Activated naive CD8-positive, alpha-beta T cell treated with anti-CD3 and anti-CD28 coated beads for 36 hours (primary cell): ENCODE results near the gene BTBD2. TPM values are rescaled to one million over a fixed set of nuclear protein-coding genes. Genes with fewer than 3 reads are reported as not detected.

ENCODE experiments used
- DNase-seq: peaks from one replicate; pipeline ENCODE4 v3.0.0; 2021
- H3K27ac Mint-ChIP-seq: one replicate; pipeline ENCODE4 v1.8.0; 2022; ENCODE audit warnings: mild to moderate bottlenecking, moderate library complexity, mixed read lengths
- H3K27me3 Mint-ChIP-seq: one replicate; pipeline ENCODE4 v1.8.0; 2022; ENCODE audit warnings: mild to moderate bottlenecking, mixed read lengths
- H3K36me3 Mint-ChIP-seq: one replicate; pipeline ENCODE4 v1.8.0; 2021; ENCODE audit warnings: mild to moderate bottlenecking, mixed read lengths
- H3K4me1 Mint-ChIP-seq: one replicate; pipeline ENCODE4 v1.8.0; 2021; ENCODE audit warnings: mixed read lengths
- H3K4me3 Mint-ChIP-seq: one replicate; pipeline ENCODE4 v1.8.0; 2022; ENCODE audit warnings: mild to moderate bottlenecking, moderate library complexity, mixed read lengths
- H3K9me3 Mint-ChIP-seq: one replicate; pipeline ENCODE4 v1.8.0; 2022; ENCODE audit warnings: mixed read lengths
- total RNA-seq, 2 experiments: library from RNA; stranded (reverse); gene quantifications; one replicate each; pipeline ENCODE4 v1.2.3, GENCODE V29; 2021

Gene BTBD2
- total RNA-seq, 2 experiments from 2014 or later, result 22.1 to 26.2 TPM

GRCh38 chr19:2055931-2056836 is 40.7 kb upstream of the BTBD2 start:
- H3K27ac Mint-ChIP-seq, result peak overlapping the region; percentile 85
- peak overlapping the region; percentile 68 for H3K4me3 Mint-ChIP-seq
- no peak for DNase-seq
- H3K27me3 Mint-ChIP-seq, result no peaks in the 10 kb centered on the region
- no peaks in the 10 kb centered on the region for H3K36me3 Mint-ChIP-seq
- peaks cover 49% of the 10 kb centered on the region for H3K4me1 Mint-ChIP-seq
- no peaks in the 10 kb centered on the region for H3K9me3 Mint-ChIP-seq

GRCh38 chr19:2054763-2055162 is 39.2 kb upstream of the BTBD2 start:
- H3K4me3 Mint-ChIP-seq, result peak overlapping the region; percentile 23
- peaks cover 4% of the 10 kb centered on the region for H3K36me3 Mint-ChIP-seq
- H3K9me3 Mint-ChIP-seq, result no peaks in the 10 kb centered on the region
- peaks cover 43% of the 10 kb centered on the region for H3K4me1 Mint-ChIP-seq
- H3K27me3 Mint-ChIP-seq, result no peaks in the 10 kb centered on the region
- peak overlapping the region; percentile 82 for H3K27ac Mint-ChIP-seq
- DNase-seq, result no peak

DNA sequence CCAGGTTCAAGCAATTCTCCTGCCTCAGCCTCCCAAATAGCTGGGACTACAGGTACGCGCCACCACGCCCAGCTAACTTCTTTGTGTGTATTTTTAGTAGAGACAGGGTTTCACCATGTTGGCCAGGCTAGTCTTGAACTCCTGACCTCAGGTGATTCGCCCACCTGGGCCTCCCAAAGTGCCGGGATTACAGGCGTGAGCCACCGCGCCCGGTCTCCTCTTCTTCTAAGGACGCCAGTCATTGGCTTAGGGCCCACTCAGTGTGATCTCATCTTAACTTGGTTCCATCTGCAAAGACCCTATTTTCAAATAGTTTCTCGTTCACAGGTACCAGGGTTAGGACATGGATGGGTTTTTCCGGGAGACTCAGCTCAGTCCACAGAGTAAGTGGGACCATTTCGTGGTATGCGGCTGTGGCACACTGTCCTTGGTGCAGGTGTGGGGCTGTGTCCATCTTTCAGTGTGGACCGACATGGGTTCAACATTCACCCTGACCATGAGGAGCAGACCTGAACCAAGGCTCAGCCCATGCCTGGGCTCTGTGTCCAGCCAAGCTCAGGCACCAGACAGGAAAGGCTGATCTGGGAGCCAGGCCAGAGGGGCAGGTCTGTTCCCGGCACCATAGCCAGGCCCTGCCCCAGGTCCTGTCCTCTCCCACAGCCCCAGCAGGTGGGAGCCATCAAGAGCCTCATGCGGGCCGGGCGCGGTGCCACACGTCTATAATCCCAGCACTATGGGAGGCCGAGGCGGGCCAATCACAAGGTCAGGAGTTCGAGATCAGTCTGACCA is 38.3 kb upstream of the BTBD2 start:
- Mint-ChIP-seq H3K27ac (peak overlapping the region; percentile 93), H3K9me3 (no peaks in the 10 kb centered on the region), H3K4me1 (peaks cover 46% of the 10 kb centered on the region), H3K27me3 (no peaks in the 10 kb centered on the region), H3K36me3 (peaks cover 6% of the 10 kb centered on the region), H3K4me3 (no peak overlapping the region)
- no peak for DNase-seq

GRCh38 chr19:2051773-2052704 is 36.5 kb upstream of the BTBD2 start:
- Mint-ChIP-seq H3K9me3 (no peaks in the 10 kb centered on the region), H3K4me1 (peaks cover 47% of the 10 kb centered on the region), H3K36me3 (peaks cover 6% of the 10 kb centered on the region), H3K27me3 (no peaks in the 10 kb centered on the region), H3K27ac (peak overlapping the region; percentile 93), H3K4me3 (peak overlapping the region; percentile 79)
- DNase-seq, result peak; percentile 63

- H3K36me3 Mint-ChIP-seq, result peaks cover 6% of the 10 kb centered on the region
- peak; percentile 95 for DNase-seq
- H3K27ac Mint-ChIP-seq, result peak within 1 kb of the TSS; percentile 93
- H3K4me3 Mint-ChIP-seq, result peak within 1 kb of the TSS; percentile 89
- H3K27me3 Mint-ChIP-seq, result no peaks in the 10 kb centered on the region
- peaks cover 43% of the 10 kb centered on the region for H3K4me1 Mint-ChIP-seq
- H3K9me3 Mint-ChIP-seq, result no peaks in the 10 kb centered on the region
Observed at GRCh38 chr19:2050991-2051772, 35.7 kb upstream of the BTBD2 start, which contains the start of gene MKNK2. Gene MKNK2, minus strand, starts transcription at chr19:2051244. Its CDS starts 393 bp downstream, at chr19:2050851.

DNA sequence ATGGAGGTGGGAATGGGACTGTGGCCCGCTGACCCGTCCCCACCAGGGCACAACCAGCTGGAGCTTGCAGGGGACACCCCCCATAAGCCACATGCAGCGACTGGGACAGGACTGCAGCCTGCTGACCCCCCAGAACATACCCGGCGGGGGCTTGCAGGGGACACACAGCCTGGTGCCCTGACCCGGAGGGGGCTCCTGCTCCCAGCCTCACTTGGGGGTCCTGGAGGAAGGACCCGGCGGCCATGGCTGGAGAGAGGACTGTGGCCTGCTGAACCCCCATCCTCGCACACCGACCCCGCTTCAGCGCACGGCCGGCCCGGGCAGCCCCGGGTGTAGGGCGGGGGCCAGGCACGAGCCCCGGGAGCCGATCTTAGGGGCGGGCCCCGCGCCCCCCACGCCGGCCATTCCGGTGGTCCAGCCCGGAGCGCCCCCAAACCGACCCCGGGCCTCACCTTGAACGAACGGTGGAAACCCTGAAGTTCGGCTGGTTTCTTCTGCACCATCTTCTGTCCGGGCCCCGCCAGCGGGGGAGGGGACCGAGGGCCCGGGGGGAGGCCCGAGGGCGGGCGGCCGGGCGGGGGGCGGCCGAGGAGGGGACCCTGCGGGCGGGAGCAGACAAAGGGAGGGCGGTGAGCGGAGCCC is 35.0 kb upstream of the BTBD2 start:
- no peak for DNase-seq
- peaks cover 39% of the 10 kb centered on the region for H3K4me1 Mint-ChIP-seq
- no peaks in the 10 kb centered on the region for H3K9me3 Mint-ChIP-seq
- no peaks in the 10 kb centered on the region for H3K27me3 Mint-ChIP-seq
- H3K4me3 Mint-ChIP-seq, result peak overlapping the region; percentile 89
- peak overlapping the region; percentile 69 for H3K27ac Mint-ChIP-seq
- H3K36me3 Mint-ChIP-seq, result peaks cover 6% of the 10 kb centered on the region

DNA sequence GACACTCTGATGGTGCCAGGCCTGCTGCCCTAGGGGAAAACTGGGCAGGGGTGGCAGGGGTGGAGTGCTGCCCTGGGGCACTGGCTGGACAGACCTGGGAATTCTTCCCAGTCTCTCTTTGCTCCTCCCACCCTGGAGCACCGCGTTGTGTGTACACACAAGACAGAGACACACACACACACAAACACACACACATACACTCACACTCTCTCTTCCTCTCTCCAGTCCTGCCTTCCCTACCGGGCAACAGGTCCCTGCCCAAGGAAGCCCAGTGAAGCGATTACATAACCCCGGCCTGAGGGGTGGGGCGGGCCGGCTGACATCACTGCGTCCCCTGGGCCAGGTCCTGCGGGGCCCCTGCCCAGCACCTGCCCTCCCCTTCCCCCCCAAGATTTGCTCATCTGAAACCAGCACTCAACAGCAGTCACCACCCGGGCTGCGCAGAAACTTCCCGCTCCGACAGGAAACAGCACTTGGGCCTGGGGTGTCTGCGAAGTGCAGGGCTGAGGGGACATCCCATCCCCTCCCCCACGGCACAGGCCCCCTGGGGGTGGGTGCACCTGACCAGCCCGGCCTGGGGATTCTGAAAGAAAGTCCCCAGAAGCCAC is 34.3 kb upstream of the BTBD2 start:
- H3K9me3 Mint-ChIP-seq, result no peaks in the 10 kb centered on the region
- peak overlapping the region; percentile 89 for H3K4me3 Mint-ChIP-seq
- peak overlapping the region; percentile 69 for H3K27ac Mint-ChIP-seq
- peaks cover 35% of the 10 kb centered on the region for H3K4me1 Mint-ChIP-seq
- peaks cover 6% of the 10 kb centered on the region for H3K36me3 Mint-ChIP-seq
- peak; percentile 72 for DNase-seq
- no peaks in the 10 kb centered on the region for H3K27me3 Mint-ChIP-seq

DNA sequence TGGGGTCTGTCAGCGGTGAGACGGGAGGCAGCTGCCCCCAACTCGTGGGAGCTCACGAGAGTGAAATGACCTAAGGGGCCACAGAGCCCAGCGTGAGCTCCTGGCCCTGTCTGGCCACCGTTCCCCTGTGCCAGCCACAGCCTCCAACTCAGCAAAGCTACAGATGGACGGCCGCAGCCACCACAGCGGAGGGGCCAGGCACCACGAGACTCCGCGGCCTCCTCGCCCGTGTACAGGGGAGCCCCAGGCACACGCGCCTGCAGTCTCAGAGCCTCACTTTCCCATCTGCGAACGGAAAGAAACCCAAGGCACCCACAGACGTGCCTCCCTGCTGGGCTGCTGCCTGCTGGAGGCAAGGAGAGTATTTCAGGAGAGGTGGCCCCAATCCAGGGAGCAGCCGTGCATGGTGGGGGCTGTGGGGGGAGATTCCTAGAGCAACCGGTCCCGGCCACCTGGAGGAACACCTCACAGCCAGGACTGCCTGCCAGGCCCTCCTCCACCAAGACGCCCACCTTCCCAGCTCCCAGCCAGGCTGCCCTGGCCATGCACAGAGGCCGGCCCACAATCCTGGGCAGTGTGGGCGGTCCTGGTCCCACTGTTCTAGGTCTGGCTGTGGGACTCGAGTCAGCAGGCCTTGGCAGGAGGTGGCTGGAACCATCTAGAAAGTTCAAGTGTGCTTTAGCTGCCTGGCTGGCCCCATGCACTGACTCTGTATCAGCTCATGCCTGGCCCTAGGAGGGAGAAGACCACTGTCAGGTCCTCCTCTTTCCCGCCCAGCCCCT is 33.6 kb upstream of the BTBD2 start:
- Mint-ChIP-seq H3K27me3 (no peaks in the 10 kb centered on the region), H3K4me3 (peak overlapping the region; percentile 89), H3K4me1 (peaks cover 33% of the 10 kb centered on the region), H3K36me3 (peaks cover 6% of the 10 kb centered on the region), H3K27ac (peak overlapping the region; percentile 69), H3K9me3 (no peaks in the 10 kb centered on the region)
- DNase-seq, result no peak

GRCh38 chr19:2048104-2048958 is 32.8 kb upstream of the BTBD2 start:
- no peaks in the 10 kb centered on the region for H3K9me3 Mint-ChIP-seq
- H3K4me1 Mint-ChIP-seq, result peaks cover 40% of the 10 kb centered on the region
- DNase-seq, result no peak
- peak overlapping the region; percentile 65 for H3K27ac Mint-ChIP-seq
- H3K36me3 Mint-ChIP-seq, result peaks cover 8% of the 10 kb centered on the region
- peak overlapping the region; percentile 89 for H3K4me3 Mint-ChIP-seq
- no peaks in the 10 kb centered on the region for H3K27me3 Mint-ChIP-seq

GRCh38 chr19:2047449-2048103 is 32.1 kb upstream of the BTBD2 start:
- Mint-ChIP-seq H3K4me1 (peaks cover 44% of the 10 kb centered on the region), H3K36me3 (peaks cover 10% of the 10 kb centered on the region), H3K27me3 (no peaks in the 10 kb centered on the region), H3K4me3 (peak overlapping the region; percentile 48), H3K27ac (peak overlapping the region; percentile 65), H3K9me3 (no peaks in the 10 kb centered on the region)
- peak; percentile 47 for DNase-seq

DNA sequence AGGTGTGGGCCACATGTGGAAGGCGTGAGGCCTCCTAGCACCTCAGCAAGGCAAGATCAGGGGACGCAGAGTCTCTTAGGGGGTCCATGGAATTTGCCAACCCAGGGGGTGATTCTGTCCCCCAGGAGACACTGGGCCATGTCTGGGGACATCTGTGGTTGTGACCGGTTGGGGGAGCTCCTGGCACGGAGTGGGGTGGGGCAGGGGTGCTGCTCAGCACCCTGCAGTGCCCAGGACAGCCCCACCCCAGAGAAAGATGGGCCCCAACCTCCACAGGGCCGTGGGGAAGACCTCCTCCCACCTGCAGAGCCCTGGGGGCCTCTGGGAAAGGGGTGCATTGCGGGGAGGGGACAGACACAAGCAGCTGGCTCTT is 31.5 kb upstream of the BTBD2 start:
- H3K4me1 Mint-ChIP-seq, result peaks cover 40% of the 10 kb centered on the region
- no peak overlapping the region for H3K4me3 Mint-ChIP-seq
- H3K27me3 Mint-ChIP-seq, result no peaks in the 10 kb centered on the region
- H3K27ac Mint-ChIP-seq, result no peak overlapping the region
- H3K9me3 Mint-ChIP-seq, result no peaks in the 10 kb centered on the region
- peaks cover 13% of the 10 kb centered on the region for H3K36me3 Mint-ChIP-seq
- DNase-seq, result no peak
